Fibroblast of pulmonary artery (primary cell): Measurements from ENCODE around the gene FNDC10.
"Not testable (repeated sequence)": the region's sequence is repeated elsewhere in the genome, so short reads cannot be mapped to it uniquely, and the experiment has no call there.

Source experiments
- DNase-seq: peaks from one replicate; pipeline ENCODE4 v3.0.0-alpha.2; 2010; ENCODE audit warnings: low read depth
- H3K4me3 ChIP-seq: replicated peaks from 2 replicates; pipeline ENCODE4 v1.5.1; 2011; ENCODE audit warnings: low read depth, mild to moderate bottlenecking, control low read depth, low read length, moderate library complexity
- CTCF ChIP-seq: IDR thresholded peaks from 2 replicates; pipeline ENCODE4 v1.5.1; 2011; ENCODE audit warnings: mild to moderate bottlenecking, control low read depth, low read length, inconsistent platforms; ENCODE audit errors: missing control alignments

The FNDC10 gene

DNA sequence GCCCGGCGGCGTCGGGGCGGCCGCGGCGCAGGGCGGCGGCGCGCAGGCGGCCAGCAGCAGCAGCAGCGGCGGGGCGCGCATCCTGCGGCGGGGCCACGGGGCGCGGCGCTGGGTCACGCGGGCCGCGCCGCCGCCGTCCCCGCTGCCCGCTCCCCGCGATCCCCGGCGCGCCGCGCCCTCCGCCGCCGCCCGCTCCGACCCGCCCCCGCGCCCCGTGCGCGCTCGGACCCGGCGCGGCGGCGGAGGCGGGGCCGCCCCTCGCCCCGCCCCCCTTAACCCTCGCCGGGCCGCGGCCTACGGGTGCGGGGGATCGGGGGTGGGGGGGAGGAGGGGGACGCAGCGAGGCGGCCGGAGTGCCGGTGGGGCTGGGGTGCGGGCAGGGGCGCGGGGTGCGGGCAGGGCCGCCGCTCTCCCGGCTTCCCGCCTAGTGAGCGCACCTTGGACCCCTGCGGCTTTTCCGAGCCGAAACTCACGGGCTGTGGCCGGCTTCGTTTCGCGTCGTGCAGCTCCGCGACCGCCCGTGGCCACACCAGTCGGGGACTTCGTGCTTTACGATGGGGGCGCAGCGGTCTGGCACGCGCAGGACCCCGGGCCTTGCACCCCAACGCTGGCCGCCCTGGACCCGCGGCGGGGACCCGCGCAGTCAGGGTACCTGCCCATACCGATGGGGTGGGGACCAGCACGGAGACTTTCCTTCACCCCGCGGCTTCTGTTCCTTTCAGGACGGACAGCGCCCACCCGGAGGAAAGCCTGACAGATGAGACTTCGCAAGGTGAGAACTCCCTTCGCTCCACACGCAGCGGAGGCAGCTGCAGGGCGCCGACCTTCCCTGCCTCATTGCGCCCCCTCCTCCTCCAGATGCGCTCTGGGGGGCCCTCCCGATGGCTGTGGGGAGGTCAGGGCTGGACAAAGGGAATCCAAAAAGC is at the start of gene FNDC10:
Gene FNDC10, minus strand, starts transcription at position 201 of the 926 bp plus-strand sequence. Its CDS starts 120 bp downstream, at position 81.
- no peak for TF ChIP-seq CTCF
- peak within 1 kb of the TSS; percentile 46 for H3K4me3 ChIP-seq
- DNase-seq = no peak

DNA sequence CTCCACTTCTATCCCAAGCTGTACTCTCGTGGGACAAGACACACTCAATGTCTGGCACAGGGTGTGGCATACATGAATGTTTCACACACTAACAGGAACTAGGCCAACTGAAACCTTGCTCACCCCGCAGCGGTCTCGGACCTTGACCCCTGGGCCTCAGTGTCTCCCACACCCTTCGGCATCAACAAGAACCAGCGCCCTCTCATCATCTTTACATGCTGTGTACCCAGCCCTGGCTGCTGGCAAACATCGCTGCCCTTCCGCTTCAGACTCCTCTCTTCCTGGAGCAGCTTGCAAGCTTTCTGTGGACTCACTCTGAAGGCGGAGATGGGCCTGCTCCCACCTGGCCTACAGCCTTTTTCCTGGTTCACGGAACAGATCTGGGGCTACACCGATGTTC is 48.3 kb upstream of the FNDC10 start:
- H3K4me3 ChIP-seq, DNase-seq: not testable (repeated sequence)

- H3K4me3 ChIP-seq, DNase-seq: not testable (repeated sequence)
These were observed 47.8 kb upstream of the FNDC10 start for GRCh38 chr1:1647567-1648241.

- not testable (repeated sequence) for DNase-seq, H3K4me3 ChIP-seq
These were observed 46.4 kb upstream of the FNDC10 start for GRCh38 chr1:1646326-1646725.

DNA sequence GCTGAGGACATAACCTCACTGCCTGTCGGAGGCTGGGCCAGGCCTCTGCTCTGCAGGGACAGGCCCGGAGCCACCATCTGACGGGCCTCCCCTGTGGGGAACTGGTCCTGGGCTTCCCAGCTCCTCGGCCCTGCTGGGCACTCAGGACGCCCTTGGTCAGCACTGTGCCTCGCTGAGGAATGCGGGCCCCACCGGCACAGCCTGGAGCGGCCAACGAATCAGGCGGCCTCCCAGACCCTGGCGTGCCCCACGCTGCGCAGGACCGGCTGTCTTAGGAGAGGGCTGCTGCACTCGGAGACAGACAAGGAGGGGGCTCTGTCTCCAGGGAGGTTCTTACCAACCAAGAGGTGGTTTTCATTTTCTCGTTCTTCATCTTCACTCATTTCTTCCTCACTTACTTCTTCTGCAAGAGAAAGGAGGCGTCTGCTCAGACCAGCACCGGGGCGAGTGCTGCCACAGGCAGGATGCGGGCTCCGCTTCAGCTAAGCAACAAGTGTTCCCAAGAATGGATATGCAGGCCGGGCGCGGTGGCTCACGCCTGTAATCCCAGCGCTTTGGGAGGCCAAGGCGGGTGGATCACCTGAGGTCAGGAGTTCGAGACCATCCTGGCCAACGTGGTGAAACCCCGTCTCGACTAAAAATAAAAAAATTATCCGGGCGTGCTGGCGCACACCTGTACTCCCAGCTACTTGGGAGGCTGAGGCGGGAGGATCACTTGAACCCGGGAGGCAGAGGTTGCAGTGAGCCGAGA is 41.0 kb upstream of the FNDC10 start:
- DNase-seq = not testable (repeated sequence)

GRCh38 chr1:1640081-1640480 is 40.1 kb upstream of the FNDC10 start:
- not testable (repeated sequence) for DNase-seq, H3K4me3 ChIP-seq

More for the DNA sequence above, 41.0 kb upstream of the FNDC10 start:
- not testable (repeated sequence) for H3K4me3 ChIP-seq

- H3K4me3 ChIP-seq, DNase-seq: not testable (repeated sequence)
These were observed 39.4 kb upstream of the FNDC10 start for GRCh38 chr1:1639368-1639767.

GRCh38 chr1:1638528-1638927 is 38.6 kb upstream of the FNDC10 start:
- not testable (repeated sequence) for DNase-seq, H3K4me3 ChIP-seq

- not testable (repeated sequence) for DNase-seq, H3K4me3 ChIP-seq
These were observed 37.5 kb upstream of the FNDC10 start for GRCh38 chr1:1637479-1637875.

DNA sequence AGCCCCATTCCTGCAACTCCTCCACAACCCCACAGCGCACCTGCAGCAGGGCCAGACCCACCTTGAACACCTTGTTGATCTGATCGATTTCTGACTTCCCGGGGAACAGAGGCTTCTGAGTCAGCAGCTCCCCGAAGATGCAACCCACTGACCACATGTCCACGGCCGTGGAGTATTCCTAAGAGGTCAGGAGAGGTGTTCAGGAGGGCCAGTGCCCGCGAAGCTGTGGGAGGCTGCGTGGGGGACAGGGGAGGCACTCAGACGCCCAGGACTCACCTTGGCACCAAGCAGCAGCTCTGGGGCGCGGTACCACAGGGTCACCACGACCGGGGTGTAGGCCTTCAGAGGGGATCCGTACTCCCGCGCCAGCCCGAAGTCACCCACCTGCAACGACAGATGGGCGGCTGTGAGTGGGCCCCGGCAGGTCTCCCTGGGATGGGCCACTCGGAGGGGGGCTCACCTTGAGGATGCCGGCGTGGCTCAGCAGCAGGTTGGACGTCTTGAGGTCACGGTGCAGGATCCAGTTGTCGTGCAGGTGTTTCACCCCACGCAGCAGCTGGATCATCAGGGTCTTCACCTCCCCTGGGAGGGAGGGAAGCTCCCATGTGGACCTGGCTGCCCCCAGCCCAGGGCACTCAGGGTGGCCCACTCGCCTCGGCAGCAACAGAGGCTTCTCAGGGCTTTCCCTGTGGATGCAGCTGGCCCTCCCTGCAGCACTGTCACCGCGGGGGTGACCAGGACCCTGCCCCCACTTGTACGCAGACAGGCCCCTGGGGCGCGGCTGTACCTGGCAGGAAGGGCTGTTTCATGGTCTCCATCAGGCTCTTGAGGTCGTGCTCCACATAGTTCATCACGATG is 36.9 kb upstream of the FNDC10 start:
- not testable (repeated sequence) for H3K4me3 ChIP-seq, DNase-seq

- not testable (repeated sequence) for DNase-seq, H3K4me3 ChIP-seq
These were observed 34.7 kb upstream of the FNDC10 start for GRCh38 chr1:1634613-1635012.

- DNase-seq, H3K4me3 ChIP-seq: not testable (repeated sequence)
These were observed 33.5 kb upstream of the FNDC10 start for GRCh38 chr1:1633409-1633808.
